Stimulated activated CD8-positive, alpha-beta memory T cell treated with anti-CD3 and anti-CD28 coated beads, Interleukin-2, amount 100 ng/mL, for 48 hours (primary cell): ENCODE data around the gene CHTF18.
A peak's percentile ranks its signal among the peaks of the same experiment; 100 is the strongest.

ENCODE experiments used
- DNase-seq, 2 donors: peaks; one replicate each; pipeline ENCODE4 v3.0.0-alpha.2; 2020; ENCODE audit warnings: low read depth in 2 of 2

CHTF18 gene

DNA sequence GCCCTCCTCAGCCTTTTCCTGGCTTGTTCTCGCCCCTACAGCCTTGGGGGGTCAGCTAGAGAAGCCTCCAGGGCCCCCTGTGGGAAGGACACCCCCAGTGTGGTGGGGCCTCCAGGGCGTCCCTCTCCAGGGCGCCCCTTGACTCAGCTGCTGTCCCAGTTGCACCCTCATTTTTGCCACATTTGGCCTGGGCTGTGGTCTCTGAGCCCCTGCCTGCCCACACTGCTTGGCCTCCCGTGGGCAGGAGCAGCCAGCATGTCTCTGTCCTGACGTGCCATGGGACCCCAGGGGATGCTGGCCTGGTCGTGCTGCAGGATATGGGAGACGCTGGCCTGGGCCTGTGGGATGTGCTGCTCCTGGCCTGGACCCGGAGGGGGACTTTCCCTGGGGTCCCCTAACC is 5.0 kb downstream of the CHTF18 start:
- DNase-seq: no peak

DNA sequence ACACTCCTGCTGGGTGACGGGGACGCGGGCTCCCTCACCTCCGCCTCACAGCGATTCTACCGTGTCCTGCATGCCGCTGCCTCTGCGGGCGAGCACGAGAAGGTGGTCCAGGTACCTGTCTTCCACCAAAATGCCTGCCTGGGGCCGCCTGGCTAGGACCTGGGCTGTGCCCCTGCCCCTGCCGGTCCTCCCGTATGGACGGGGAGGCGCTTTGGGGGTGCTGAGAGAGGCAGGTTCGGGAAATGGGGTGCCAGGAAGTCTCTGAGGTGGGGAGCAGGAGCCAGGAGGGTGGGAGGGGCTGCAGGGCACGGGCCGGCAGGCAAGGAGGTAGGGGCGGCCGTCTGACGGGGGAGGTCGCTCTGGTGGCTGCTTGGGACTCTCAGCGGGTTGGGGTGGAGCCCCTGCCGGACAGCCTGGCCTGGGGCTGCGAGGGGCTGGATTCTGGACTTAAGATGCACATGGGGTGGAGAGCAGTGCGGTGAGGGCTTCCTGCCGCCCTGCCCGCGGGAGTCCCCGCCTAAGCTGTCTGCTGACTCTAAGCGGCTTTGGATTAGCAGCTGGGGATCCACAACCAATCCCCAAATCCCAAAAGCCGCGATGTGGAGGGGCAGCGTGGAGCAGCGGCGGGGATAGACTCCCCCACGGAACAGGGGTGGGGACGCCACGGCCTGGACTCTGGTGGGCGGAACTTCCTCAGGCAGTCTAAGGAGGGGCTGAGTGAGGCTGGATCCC is 5.8 kb downstream of the CHTF18 start:
- DNase-seq: no peak

DNA sequence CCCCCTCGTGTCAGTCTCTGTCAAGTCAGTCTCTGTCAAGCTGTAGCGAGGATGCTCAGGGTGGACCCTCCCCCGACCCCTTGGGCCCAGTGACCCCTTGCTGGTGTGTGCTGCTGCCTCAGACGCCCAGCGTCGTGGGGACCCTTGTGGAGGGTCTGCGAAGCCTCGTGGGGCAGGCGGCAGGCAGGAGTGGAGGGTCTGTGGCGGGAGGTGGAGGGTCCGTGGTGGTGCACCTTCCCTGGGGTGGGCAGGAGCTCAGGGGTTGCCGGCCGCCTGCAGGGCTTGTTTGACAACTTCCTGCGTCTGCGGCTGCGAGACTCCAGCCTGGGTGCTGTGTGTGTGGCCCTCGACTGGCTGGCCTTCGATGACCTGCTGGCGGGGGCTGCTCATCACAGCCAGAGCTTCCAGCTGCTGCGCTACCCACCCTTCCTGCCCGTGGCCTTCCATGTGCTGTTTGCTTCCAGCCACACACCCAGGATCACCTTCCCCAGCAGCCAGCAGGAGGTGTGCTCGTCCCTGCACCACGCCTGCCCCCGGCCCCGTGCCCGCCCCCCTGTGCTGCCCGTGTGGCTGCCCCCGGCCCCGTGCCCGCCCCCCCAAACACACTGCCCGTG is 6.5 kb downstream of the CHTF18 start:
- DNase-seq: no peak

DNA sequence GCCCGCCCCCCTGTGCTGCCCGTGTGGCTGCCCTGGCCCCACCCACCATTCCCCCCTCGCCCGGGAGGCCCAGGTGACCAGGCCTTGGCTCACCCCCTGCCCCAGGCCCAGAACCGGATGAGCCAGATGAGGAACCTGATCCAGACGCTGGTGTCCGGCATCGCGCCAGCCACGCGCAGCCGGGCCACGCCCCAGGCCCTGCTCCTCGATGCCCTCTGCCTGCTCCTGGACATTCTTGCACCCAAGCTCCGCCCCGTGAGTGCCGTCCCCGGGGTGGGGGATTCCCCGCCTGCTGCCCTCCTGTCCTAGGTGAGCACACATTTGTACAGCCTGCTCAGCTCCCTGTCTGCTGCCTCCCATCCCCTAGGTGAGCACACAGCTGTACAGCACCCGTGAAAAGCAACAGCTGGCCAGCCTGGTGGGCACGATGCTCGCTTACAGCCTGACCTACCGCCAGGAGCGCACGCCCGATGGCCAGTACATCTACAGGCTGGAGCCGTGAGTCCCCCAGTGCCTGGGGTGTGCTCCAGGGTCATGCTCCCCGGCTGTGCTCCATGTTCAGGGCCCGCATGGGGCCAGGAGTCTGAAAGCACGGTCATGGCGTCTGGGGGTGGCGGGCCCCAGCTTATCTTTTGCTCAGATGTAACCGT is 7.3 kb downstream of the CHTF18 start:
- no peak for DNase-seq

DNA sequence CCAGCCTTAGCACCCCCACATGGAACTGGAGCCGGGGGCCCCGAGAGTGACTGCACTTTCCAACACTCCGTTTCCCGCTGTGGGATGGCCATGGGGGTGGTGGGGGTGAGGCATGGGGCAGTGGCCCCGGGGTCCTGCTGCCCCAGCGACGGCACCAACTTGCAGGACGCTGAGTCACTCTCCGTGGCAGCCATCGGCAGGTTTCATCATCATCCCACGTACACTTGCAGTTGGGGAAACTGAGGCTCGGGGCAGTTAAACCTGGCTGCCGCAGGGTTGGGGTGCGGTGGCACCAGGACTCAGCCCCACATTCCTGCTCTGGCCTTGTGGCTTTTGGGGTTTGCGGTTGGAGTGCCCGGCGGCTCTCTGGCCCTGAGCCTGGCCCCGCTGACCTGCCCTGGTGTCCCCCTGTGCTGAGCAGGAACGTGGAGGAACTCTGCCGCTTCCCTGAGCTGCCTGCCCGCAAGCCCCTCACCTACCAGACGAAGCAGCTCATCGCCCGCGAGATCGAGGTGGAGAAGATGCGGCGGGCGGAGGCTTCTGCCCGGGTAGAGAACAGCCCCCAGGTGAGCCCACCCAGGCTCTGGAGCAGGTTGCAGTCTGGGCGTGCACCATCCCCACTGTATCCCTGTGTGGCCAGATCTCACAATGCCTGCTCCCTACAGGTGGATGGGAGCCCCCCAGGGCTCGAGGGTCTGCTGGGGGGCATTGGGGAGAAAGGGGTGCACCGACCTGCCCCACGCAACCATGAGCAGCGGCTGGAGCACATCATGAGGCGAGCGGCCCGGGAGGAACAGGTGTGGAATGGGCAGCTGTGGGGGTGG is 8.1 kb downstream of the CHTF18 start:
- no peak for DNase-seq

DNA sequence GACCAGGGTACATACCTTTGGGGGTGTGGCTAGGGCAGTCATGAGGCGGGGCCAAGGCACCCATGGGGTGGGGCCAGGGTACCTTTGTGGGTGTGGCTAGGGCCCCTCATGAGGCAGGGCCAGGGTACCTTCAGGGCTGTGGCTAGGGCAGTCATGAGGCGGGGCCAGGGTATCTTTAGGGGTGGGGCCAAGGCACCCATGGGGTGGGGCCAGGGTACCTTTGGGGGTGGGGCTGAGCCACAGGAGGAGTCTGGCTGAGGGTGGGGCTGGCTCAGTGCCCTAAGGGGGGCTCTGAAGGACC is 8.7 kb downstream of the CHTF18 start:
- peak in 1 of 2 donors; percentile 24 for DNase-seq

DNA sequence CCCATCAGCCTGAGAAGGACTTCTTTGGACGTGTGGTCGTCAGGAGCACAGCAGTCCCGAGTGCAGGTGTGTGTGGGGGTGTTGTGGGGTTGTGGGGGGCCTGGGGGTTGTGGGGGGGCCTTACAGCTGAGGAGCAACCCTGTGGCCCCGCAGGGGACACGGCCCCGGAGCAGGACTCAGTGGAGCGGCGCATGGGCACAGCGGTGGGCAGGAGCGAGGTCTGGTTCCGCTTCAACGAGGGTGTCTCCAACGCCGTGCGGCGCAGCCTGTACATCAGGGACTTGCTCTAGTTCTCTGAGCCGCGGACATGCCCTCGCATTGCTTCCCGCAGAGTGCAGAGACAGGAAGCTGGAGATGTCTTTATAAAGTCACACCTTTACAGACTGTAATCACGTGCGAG is 9.3 kb downstream of the CHTF18 start:
- DNase-seq: no peak

DNA sequence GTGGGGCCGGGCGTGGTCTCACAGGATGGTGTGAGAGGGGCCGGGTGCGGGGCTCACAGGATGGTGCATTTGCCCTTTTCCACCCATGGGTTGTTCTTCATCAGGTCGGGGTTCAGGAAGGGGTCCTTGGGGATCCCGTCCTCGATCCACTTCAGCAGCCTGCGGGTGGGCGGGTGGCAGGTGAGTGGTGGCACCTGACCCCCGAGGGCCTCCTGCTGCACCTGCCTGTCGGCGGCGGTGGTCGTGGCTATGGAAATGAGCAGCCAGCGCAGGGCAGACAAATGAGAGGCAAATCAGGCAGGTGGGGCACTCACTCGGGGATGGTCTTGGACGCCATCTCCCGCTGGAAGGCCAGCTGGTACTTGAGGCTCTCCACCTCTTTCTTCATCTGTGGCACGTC is 10.2 kb downstream of the CHTF18 start:
- DNase-seq: no peak

DNA sequence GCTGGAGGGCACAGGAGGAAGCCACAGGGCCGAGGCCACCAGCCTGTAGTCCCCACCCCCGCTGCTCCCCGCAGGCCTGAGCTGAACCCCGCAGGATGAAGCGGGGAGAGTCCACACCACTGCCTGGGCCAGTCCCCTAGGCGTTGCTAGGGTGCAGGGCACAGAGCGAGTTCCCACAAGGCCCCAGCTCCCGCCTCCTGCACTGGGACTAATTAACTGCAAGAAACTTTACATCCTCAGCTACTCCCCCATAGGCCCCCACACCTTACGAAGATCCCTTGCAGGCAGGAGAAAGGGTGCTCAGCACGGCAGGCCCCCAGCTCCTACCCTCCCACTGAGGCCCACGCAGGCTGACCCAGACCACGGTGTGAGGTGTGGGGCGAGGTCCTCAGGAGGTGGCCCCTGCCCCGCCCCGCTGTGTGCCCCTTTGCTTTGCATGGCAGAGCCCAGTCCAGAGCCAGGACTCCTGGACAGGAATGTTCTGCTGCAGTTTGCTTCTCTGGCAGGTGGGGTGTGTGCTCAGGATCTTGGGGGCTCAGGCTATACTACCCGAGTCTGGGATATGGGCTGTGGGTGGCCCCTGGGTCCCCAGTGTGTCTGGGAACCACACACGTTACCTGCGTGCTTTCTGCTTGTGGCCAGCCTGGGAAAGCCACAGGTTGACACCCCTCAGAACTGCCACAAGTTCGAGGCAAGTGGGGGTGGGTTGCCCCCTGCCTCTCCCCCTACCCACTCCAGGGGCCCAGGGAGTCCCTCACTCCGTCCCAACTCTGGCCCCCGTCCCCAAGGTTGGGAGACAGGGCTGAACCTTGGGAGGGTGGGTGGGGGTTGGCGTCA is 10.9 kb downstream of the CHTF18 start:
- DNase-seq: no peak

DNA sequence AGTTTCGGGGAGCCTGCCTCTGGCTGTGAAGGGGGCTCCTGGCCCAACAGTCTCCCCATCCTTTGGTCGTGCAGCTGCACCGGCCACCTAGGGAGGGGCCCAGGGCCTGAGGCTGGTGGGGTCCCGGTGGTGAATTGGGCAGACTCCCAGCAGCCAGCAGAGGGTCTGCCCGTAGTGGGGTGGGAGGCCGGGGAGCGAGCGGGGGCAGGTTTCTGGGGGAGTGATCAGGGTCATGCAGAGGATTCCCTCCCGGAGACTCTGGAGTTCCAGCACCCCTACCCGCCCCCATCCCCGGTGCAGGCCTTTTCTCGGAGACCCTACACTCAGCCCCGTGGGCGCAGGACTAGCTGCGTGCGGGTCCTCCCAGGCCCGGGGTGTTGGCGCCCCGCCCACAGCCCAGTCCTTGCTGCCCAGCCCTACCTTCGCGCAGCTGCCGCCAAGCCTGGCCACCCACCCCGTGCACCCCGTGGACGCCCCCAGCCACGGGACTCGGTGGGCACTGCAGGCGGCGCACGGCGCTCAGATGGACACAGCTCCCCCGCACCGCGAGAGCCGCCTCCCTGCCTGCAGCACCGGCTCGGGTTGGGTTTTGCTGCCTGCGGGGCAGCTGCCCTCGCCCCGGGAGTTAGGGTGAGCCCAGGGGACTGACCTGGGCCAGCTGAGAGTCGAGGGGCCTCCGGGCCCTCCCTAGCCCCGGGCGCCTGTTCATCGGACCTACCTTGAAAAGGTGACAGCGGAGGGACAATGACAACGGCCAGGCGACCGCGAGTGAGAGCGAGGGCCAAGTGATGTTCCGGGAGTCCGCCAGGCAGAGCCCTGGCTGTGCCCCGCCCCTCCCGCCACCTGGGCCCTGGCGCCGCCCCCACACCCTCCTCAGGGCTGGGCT is 11.8 kb downstream of the CHTF18 start, which contains the start of gene GNG13:
GNG13 (minus strand) TSS at position 787 of the 886 bp plus-strand sequence. CDS start 1,657 bp downstream, outside the sequence.
- no peak for DNase-seq

DNA sequence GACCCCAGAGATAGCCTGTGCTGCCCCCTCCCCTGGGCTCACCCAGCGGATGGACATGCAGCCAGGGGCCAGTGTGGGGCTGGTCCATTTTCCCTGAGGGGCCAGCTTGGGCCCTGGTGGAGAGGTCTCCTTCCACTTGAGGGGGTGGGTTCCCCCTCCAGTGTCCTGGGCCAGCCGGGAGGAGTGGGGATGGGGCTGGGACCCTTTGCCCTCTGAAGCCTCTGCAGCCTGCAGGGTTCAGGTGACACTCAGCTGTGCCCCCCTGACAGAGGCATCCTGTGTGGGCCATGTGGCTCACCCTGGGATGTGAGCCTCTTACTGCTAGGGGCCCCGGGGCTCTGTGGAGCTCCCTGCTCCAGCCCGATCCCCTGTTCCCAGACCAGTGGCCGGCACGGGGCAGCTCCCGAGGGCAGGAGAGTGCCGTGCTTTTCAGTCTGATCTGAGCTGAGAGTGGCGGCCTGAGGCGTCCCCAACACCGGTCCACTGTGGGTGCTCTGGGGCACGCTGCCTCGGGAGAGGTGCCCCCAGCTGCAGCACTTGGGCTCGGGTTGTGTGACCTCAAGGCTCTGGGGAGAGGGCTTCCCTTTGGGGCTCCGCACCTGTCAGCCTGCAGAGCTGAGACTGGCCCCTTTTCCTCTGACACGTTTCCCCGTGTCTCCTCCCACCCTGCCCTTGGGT is 12.6 kb downstream of the CHTF18 start:
- DNase-seq: no peak

DNA sequence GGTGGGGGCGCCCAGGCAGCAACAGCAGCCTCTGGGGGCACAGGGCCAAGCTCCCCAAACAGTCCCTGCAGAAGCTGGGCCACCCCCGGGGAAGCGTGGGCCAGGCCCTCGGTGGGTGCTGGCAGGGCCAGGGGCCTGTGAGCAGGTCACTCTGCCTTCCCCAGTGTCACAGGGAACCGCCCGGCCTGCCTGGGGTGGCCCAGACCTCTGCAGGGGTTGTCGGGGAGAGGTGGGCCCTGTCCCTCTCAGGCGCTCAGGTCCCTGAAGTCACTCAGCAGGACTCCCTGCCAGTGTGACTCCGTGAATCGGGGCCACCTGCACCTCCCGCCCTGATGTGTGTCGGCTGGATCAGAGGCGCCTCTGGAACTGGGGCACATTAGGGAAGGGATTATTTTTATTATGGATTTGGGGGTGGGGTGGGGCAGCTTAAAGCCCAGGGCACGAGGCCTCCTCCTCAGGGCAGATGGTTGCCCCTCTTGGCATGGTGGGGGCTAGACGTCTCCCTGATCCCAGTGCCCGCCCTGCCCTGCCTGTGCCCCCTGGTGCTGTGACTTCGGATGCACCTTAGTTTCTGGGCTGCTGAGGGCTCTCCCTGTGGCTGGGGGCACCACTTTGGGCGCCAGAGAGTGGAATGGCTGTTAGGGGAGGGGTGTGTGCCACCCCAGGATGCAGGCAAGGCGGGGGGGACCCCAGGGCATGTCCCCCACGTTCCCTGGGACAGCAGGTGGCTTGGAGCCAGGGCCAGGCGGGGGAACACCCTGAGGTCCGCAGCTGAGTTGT is 13.4 kb downstream of the CHTF18 start:
- DNase-seq: no peak

DNA sequence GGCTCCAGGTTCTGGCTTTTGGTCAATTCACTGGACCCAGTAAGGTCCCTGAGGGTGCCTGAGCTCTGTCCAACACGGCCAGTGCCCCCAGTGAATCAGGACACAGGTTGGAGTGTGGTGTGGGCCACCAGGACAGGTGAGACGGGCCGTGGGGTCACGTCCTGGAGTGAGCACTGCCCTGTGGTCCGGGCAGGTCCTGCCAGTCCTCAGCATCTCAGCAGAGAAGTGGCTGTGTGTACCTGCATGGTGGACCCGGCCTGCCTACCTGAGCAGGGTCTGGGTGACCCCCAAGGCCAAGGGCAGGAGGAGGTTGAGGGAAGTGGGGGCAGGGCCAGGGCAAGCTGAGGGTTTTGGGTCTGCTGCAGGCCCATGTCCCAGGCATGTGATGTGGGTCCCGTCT is 14.0 kb downstream of the CHTF18 start:
- DNase-seq: no peak

DNA sequence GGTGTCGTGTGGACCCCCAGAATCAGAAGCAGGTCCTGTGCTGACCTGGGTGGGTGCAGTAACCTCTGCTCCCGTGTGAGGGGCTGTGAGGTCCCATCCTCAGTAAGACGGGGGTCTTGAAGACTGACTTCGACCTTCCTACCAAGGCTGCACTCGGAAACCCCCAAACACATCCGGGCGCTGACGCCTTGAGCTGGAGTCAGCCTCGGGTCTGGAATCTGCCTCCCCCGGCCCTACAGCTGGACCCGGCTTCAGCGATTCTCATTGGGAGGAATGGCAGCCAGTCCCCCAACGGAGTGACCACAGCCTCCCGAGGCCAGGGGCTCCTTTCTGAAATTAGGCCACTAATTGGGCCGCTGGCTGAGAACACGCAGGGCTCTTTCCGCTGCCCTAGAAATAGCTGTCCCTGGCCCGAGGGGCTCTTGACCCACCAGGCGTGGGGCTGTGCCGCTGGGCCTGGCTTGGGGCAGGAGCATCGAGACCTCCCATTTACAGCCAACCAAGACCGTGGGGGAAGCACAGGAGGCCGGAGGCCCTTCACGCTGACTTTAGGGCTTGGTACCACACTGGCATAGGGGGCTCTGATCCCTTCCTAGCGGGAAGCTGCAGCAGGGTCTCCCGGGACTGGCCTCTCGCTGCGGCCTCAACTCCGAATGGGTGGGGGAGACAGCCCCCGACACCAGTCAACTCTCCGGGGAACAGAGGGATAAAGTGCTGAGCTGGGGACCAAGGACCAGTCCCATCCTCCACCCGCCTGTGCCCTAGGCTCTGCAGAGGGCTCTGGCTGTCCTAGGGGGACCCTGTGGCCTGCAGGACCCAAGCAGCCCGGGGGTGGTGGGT is 14.7 kb downstream of the CHTF18 start:
- no peak for DNase-seq

DNA sequence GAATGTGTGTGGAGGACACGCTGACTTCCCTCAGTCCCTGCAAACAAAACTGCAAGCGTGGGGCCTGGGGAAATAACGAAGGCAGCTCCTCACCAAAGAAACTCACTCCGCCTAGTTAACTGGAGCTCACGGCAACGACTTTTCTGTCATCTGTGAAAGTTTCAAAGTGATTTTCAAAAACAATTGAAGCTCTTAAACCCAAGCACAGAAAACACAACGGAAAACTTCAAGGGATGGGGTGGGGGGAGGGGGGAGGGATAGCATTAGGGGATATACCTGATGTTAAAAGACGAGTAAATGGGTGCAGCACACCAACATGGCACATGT is 15.3 kb downstream of the CHTF18 start:
- no peak for DNase-seq

DNA sequence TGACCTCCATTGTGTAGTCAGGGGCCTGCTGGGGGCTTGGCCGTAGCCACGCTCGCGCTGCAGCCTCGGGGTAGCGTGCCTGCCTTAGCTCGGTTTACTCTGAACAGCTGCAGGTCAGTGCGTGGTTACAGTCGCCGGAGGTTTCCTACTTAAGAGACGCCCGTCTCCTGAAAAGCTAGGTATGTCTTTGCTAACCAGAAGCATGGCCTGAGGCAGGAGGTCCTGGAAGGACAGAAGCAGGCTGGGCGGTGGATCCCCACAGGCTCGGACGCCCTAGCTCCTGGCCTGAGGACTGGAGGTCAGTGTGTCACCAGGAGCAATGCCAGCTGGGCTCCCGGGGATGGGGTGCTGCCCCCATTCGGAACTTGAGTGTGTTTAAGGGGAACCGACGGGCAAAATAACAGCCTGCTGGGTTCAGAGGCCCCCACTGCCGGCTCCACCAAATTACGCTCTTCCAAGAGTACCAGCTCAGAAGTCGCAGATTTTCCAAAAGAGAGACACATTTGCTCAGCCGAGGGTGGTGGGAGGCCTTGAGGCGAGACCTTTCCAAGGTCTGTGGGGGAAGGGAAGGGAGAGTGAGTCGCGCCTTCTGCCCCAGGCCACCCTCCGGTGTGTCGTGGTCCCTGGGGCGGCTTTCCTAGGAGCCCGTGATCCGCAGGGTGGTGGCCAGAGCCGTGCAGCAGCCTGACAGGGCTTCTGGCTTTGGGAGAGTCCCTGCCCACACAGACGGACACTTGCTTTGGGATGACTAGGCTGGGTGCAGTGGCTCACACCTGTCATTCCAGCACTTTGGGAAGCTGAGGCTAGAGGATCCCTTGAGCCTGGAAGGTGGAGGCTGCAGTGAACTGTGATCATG is 16.0 kb downstream of the CHTF18 start:
- DNase-seq: no peak

DNA sequence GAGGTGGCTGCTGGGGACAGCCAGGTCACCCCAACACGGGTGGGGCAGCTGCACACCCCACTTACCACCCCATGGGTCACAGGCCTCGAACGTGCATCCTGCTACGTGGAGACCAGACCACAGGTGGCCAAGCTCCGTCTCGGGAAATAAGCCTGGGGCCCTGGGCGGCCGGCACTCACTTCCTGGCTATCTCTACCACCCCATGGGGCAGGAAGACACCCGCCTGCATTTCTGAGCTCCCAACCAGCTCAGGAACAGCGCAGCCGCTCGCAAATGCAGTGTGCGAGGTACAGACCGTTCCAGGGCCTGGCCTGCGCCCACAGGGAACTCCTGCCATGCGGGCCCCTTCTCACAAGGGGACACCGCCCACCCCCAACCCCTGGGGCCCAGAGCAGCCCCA is 17.1 kb downstream of the CHTF18 start:
- DNase-seq: no peak
